A673 (cell line): Measurements from ENCODE around the gene KIF2A.

Source experiments
- EZH2 ChIP-seq: fragments of 200-600 bp; sonication (generic); IDR thresholded peaks from 2 replicates; pipeline ENCODE4 v1.6.1; 2017; ENCODE audit warnings: borderline replicate concordance, low read depth, mild to moderate bottlenecking, mixed read lengths, antibody characterized with exemption, low read length; ENCODE audit not compliant: poor library complexity, severe bottlenecking
- TF ChIP-seq, protein P1 (sequence below): fragments of 300-800, 200-600 bp; sonication (generic); conservative IDR thresholded peaks from 2 replicates; pipeline ENCODE4 v1.5.1; 2017; ENCODE audit warnings: low read depth, mild to moderate bottlenecking, antibody characterized with exemption, low read length, moderate library complexity, mixed read lengths

DNA sequence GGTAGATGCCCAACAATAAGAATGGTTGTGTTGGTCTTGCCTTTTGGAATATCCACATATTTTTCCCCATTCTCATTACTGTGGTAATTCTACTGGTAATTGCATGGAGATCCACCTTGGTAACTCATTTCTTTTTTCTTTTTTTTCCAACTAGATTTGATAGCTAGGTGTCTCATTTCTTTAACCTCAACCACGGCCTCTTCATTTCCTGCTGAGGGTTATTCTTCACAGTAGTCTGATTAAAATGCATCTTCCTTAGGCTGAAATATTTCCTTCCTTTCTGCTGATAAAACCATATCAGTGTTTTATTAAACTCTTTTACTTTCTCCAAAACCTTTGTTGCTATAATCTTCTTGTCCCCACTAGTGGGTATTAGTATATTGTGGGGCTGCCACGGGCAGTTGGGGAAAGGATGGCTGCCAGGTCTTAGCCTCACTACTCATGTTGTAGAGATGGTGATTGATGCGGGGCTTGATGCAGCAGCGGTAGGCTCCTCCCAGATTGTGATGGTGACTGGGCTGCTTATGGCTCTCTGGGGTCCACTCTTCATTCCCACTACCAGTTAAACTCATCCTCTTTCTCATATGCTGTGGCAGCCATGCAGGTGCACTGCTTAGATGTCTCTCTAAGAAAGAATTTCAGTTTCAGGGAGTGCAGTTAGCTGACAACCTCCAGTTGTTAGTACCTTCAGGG, 35.9 kb downstream of the KIF2A start:
- TF ChIP-seq, protein P1, sequence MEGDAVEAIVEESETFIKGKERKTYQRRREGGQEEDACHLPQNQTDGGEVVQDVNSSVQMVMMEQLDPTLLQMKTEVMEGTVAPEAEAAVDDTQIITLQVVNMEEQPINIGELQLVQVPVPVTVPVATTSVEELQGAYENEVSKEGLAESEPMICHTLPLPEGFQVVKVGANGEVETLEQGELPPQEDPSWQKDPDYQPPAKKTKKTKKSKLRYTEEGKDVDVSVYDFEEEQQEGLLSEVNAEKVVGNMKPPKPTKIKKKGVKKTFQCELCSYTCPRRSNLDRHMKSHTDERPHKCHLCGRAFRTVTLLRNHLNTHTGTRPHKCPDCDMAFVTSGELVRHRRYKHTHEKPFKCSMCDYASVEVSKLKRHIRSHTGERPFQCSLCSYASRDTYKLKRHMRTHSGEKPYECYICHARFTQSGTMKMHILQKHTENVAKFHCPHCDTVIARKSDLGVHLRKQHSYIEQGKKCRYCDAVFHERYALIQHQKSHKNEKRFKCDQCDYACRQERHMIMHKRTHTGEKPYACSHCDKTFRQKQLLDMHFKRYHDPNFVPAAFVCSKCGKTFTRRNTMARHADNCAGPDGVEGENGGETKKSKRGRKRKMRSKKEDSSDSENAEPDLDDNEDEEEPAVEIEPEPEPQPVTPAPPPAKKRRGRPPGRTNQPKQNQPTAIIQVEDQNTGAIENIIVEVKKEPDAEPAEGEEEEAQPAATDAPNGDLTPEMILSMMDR: no peak
- TF ChIP-seq EZH2: no peak
